RWPE2 (cell line): ENCODE measurements around the gene DLG2.

Experiments used
- ATAC-seq: fragments of 200-7000 bp; cut with Tn5 transposase; 3 replicates; pipeline ENCODE4 v1.9.1; 2021; ENCODE audit warnings: low read depth
- DNase-seq: peaks from one replicate; pipeline ENCODE4 v3.0.0-alpha.2; 2020; ENCODE audit warnings: low spot score
- H3K27ac ChIP-seq: fragments of 450-650 bp; 2 replicates; pipeline ENCODE4 v1.5.1; 2017; ENCODE audit warnings: mild to moderate bottlenecking; ENCODE audit not compliant: poor library complexity, severe bottlenecking
- H3K27me3 ChIP-seq: fragments of 250-450 bp; sonication (Bioruptor Pico); 2 replicates; pipeline ENCODE4 v1.5.1; 2021; ENCODE audit warnings: mild to moderate bottlenecking, moderate library complexity; ENCODE audit not compliant: insufficient read depth, poor library complexity, severe bottlenecking
- H3K36me3 ChIP-seq: fragments of 250-450 bp; sonication (Bioruptor Pico); 2 replicates; pipeline ENCODE4 v1.5.1; 2020; ENCODE audit warnings: low read depth, mild to moderate bottlenecking, moderate library complexity
- H3K4me1 ChIP-seq: fragments of 250-450 bp; sonication (Bioruptor Pico); 2 replicates; pipeline ENCODE4 v1.5.1; 2021; ENCODE audit warnings: mild to moderate bottlenecking, moderate library complexity; ENCODE audit not compliant: insufficient read depth, poor library complexity, severe bottlenecking
- H3K4me3 ChIP-seq: fragments of 250-450 bp; sonication (Bioruptor Pico); 2 replicates; pipeline ENCODE4 v1.5.1; 2021; ENCODE audit warnings: mild to moderate bottlenecking, moderate library complexity; ENCODE audit not compliant: severe bottlenecking
- H3K9me3 ChIP-seq: fragments of 250-450 bp; sonication (Bioruptor Pico); 2 replicates; pipeline ENCODE4 v1.5.1; 2021; ENCODE audit warnings: mild to moderate bottlenecking, moderate library complexity; ENCODE audit not compliant: severe bottlenecking
- CTCF ChIP-seq: fragments of 450-650 bp; IDR thresholded peaks from one replicate; pipeline ENCODE4 v1.5.1; 2017; ENCODE audit warnings: mild to moderate bottlenecking, moderate library complexity; ENCODE audit not compliant: poor library complexity, severe bottlenecking

DLG2 gene

GRCh38 chr11:85472953-85473352 lies 154.2 kb downstream of the DLG2 start:
- Histone ChIP-seq H3K27me3 (no peaks in the 10 kb centered on the region), H3K36me3 (no peaks in the 10 kb centered on the region), H3K9me3 (no peaks in the 10 kb centered on the region), H3K4me1 (no peaks in the 10 kb centered on the region), H3K4me3 (no peak overlapping the region), H3K27ac (no peak overlapping the region)
- no peak for TF ChIP-seq CTCF
- DNase-seq = no peak
- no peak for ATAC-seq

GRCh38 chr11:85464283-85464682 lies 162.9 kb downstream of the DLG2 start:
- H3K4me1 ChIP-seq = no peaks in the 10 kb centered on the region
- DNase-seq = no peak

GRCh38 chr11:85459304-85459703 lies 167.8 kb downstream of the DLG2 start:
- DNase-seq (no peak), ATAC-seq (no peak)
- no peak overlapping the region for H3K27ac ChIP-seq
- H3K9me3 ChIP-seq = no peaks in the 10 kb centered on the region
- H3K4me3 ChIP-seq = no peak overlapping the region
- no peaks in the 10 kb centered on the region for H3K4me1 ChIP-seq
- no peak for TF ChIP-seq CTCF
- no peaks in the 10 kb centered on the region for H3K36me3 ChIP-seq
- no peaks in the 10 kb centered on the region for H3K27me3 ChIP-seq

More at GRCh38 chr11:85464283-85464682, 162.9 kb downstream of the DLG2 start:
- no peak overlapping the region for H3K4me3 ChIP-seq
- no peaks in the 10 kb centered on the region for H3K27me3 ChIP-seq
- H3K36me3 ChIP-seq = no peaks in the 10 kb centered on the region
- ATAC-seq = no peak
- no peaks in the 10 kb centered on the region for H3K9me3 ChIP-seq
- no peak for TF ChIP-seq CTCF
- no peak overlapping the region for H3K27ac ChIP-seq

DNA sequence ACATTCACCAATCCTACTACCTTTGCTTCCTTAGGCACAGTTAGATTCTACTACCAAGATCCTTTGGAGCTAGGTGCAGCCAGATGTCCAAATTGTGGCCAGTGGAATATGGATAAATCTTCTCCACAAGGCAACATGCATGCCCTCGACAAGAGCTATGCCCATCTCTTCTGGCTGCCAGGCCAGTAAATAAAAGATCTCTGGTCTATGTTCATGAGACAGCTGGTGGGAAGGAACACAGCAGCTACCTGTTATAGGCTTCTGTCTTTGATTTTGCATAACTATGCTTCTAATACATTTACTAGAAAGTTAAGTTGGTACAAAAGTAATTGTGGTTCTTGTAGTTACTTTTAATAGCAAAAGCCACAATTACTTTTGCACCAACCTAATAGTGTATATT lies 182.7 kb downstream of the DLG2 start:
- no peak for ATAC-seq
- DNase-seq = no peak

More for the DNA sequence above, 182.7 kb downstream of the DLG2 start:
- Histone ChIP-seq H3K4me3 (no peak overlapping the region), H3K36me3 (no peaks in the 10 kb centered on the region), H3K27me3 (no peaks in the 10 kb centered on the region), H3K4me1 (no peaks in the 10 kb centered on the region), H3K27ac (no peak overlapping the region), H3K9me3 (no peaks in the 10 kb centered on the region)
- no peak for TF ChIP-seq CTCF
